ENCODE measurements around the gene LYST.
"Not testable (repeated sequence)": the region's sequence is repeated elsewhere in the genome, so short reads cannot be mapped to it uniquely, and the experiment has no call there.

The LYST gene

GRCh38 chr1:235649368-235650163 lies 217.1 kb downstream of the LYST start, which contains the start of gene GNG4:
TSS of gene GNG4 (minus strand) at chr1:235649784. CDS start at chr1:235583838, 65,946 bp downstream.
- no peak for DNase-seq

GRCh38 chr1:235648954-235649367 lies 217.7 kb downstream of the LYST start:
- no peak for DNase-seq

DNA sequence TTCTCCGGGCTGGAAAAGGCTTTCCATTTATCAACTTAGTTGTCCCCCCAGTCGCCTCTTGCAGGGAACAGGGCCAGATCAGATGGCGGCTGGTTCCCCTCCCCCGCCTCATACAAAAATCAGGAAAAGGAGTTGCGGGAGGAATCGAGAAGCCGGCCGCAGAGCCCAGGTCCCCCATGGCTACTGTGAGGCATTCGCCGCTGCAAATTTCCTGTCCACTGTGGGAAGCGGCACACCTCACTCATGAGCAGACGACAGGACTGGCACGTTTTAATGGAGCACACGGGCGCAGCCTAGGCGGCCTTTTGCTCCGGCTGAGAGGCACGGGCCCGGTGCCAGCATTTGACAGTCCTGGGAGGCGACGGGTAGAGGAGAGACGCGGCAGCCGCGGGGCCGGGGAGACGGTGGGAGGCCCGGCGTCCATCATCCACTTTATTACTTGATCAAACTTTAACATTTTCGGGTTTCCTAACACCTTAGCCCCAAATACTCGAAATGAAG lies 218.2 kb downstream of the LYST start:
- DNase-seq: peak; percentile 23

GRCh38 chr1:235647537-235647936 lies 219.2 kb downstream of the LYST start:
- not testable (repeated sequence) for DNase-seq

GRCh38 chr1:235646463-235646862 lies 220.2 kb downstream of the LYST start:
- no peak for DNase-seq

DNA sequence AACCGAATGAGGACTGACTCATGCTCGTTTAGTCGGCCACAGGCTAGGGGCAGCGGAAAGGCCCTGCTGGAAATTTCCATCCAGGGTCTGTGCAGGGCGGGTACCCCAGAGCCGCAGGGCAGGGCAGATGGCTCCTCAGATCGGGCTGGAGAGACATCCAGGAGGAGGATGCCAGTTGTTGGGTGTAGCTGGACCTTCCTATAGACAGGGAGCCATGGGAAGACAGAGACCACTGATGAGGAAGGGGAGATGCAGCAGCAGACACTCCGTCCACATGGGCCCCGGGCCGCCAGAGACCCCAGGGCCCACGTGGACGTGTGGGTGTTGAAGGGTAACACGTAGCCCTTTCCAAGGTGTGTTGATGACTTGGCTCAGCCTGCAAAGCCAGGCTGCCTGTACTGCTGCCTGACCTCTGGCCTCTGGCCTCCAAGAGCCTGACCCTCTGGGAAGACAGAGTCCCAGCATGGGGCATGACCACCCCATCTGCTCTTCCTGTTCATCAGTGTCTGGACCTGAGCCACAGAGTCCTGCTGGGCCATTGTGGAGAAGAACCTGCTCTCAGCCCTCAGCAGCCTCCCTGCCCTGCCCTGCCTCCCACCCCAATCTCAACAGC lies 221.9 kb downstream of the LYST start:
- no peak for DNase-seq

DNA sequence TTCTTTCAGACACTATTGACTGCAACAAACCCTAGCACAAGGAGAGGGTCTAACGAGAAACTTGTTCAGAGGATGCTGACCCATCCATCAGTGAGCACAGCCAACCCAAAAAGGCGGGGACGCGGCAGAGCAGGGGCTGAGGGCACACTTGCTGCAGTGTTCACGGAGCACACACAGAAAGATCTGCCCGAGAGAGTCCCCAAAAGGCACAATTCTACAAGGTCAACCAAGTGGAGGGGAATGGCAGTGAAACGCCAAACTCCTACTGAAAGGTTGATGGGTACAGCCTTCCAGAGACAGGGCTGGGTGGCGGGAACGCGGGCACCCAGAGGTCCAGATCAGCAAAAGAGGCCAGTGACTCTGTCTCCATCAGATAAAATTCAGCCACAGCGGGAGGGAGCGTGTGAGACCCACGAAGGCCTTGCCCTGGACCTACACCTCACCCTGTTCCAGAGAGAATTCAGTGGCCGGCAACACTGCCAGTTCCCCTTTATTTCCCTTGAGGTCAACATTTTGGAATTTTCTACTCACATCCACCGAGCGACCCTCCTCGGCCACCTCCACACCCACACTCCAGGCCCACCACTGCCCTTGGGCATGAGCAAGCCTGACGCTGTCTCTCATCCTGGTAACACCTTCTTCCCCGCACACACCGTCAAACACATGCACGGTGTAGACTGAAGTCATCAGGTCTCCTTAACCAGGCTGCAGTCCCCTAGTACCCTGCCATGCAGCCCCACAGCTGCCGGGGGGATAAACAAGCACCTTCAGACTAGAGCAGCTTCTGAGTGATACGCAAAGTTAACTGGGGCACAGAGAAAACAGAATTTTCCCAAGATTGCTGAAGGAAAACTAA lies 222.6 kb downstream of the LYST start:
- no peak for DNase-seq

- DNase-seq: no peak
Observed at GRCh38 chr1:235642943-235643371, 223.7 kb downstream of the LYST start.

GRCh38 chr1:235642011-235642942 lies 224.4 kb downstream of the LYST start:
- DNase-seq: no peak

GRCh38 chr1:235640580-235640979 lies 226.1 kb downstream of the LYST start:
- DNase-seq: no peak

DNA sequence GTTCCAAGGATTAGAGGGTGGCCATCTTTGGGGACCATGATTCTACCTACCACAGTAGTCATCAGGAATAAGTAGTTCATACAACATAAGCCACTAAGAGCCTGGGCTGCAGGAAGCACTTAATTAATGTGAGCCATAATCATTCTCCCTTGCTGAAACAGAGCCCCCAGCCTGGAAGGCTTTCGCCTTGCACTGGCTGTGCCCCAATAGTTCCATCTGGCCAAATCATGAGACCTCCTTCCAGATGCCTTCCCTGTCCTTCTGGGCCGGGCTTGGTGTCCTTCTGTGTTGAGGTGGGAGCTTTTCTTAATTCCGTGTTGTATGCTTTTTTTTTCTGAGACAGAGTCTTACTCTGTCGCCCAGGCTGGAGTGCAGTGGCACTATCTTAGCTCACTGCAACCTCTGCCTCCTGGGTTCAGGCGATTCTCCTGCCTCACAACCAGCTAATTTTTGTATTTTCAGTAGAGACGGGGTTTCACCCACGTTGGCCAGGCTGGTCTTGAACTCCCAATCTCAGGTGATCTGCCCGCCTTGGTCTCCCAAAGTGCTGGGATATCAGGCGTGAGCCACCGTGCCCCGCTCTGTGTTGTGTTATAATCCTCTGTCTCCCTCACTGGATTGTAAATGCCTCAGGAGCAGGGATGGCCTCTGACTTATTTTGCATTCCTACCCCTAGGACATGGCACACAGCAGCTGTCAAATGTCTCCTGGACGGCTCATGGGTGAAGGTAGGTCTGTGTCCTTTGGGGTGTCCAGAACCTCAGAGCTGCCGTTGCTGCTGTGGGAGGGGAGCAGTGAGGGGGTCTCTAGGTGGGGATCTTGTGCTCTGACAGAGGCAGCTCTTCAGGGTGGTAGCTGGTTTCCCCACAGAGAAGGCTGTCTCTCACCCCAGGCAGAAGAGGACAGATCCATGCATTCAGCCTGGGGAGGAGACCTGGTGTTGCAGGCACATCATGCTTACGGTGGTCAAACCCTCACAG lies 227.2 kb downstream of the LYST start:
- no peak for DNase-seq

GRCh38 chr1:235638612-235639011 lies 228.1 kb downstream of the LYST start:
- DNase-seq: not testable (repeated sequence)

DNA sequence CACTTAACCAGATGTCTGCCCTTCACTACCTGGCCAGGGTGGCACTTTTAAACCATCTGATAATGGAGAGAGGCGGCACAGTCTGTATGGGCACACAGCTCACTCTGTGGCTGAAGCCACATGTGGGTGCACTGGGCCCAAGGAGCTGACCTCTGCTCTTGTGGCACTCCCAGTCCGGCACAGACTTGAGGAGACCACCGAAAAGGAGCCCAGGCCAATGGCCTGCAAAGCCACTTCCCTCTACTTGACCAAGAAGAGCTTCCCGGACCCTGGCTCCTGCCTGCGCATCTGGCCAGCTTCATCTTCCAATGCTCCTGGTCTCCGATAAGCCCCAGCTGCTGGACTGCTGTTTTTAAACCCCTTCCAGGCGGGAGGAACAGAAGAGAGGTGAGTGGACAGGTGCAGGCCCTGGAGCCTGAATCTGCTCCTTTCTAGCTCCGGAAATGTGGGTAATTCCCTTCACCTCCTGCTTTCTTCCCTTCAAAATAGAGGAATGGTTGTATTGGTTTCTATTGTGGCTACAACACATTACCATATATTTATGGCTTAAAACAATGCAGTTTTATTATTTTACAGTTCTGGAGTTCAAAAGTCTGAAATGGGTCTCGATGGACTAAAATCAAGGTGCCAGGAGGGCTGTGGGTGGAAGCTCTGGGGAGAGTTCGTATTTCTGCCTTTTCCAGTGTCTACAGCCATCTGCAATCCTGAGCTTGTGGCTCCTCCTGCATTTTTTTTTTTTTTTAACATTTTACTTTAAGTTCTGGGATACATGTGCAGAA lies 228.8 kb downstream of the LYST start:
- DNase-seq: no peak

GRCh38 chr1:235635938-235636662 lies 230.6 kb downstream of the LYST start:
- DNase-seq: no peak

- no peak for DNase-seq
Observed at GRCh38 chr1:235632506-235633401, 234.0 kb downstream of the LYST start.

- DNase-seq: no peak
Observed at GRCh38 chr1:235631816-235632215, 234.9 kb downstream of the LYST start.

- DNase-seq: no peak
Observed at GRCh38 chr1:235628316-235629005, 238.2 kb downstream of the LYST start.

Data from NCI-H1417 treated with DMSO at 0.1 percent for 48 hours (cell line).